PC-9 (cell line): ENCODE measurements around the gene TOPAZ1.

Experiments used
- EZH2 ChIP-seq: fragments of 200-600 bp; sonication (generic); IDR thresholded peaks from 2 replicates; pipeline ENCODE4 v1.8.0; 2017; ENCODE audit warnings: antibody characterized with exemption, low read depth
- TF ChIP-seq, protein P1 (sequence below): fragments of 200-600 bp; sonication (generic); conservative IDR thresholded peaks from 2 replicates; pipeline ENCODE4 v1.6.1; 2017; ENCODE audit warnings: mixed run types, antibody characterized with exemption, mild to moderate bottlenecking, moderate library complexity

DNA sequence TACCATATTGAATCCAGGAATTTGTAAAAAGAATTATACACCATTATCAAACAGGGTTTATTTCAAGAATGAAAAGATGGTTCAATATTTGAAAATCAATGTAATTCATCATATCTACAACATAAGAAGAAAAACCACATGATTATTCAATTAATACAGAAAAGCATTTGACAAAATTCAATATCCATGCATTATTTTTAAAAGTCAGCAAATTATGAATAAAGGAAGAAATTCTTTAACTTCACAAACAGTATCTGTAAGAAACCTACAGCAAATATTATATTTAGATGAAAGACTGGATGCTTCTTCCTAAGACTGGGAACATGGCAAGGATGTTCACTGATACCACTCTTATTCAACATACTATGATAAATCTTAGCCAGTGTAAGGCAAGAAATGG lies 55.6 kb downstream of the TOPAZ1 start:
- TF ChIP-seq, protein P1, sequence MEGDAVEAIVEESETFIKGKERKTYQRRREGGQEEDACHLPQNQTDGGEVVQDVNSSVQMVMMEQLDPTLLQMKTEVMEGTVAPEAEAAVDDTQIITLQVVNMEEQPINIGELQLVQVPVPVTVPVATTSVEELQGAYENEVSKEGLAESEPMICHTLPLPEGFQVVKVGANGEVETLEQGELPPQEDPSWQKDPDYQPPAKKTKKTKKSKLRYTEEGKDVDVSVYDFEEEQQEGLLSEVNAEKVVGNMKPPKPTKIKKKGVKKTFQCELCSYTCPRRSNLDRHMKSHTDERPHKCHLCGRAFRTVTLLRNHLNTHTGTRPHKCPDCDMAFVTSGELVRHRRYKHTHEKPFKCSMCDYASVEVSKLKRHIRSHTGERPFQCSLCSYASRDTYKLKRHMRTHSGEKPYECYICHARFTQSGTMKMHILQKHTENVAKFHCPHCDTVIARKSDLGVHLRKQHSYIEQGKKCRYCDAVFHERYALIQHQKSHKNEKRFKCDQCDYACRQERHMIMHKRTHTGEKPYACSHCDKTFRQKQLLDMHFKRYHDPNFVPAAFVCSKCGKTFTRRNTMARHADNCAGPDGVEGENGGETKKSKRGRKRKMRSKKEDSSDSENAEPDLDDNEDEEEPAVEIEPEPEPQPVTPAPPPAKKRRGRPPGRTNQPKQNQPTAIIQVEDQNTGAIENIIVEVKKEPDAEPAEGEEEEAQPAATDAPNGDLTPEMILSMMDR: no peak
- TF ChIP-seq EZH2: no peak
